Esophagus squamous epithelium (tissue), 5 donors: ENCODE results near the gene ANKS1A. TPM values are rescaled to one million over a fixed set of nuclear protein-coding genes. Genes with fewer than 3 reads are reported as not detected.
A peak's percentile ranks its signal among the peaks of the same experiment; 100 is the strongest.

Source experiments
- DNase-seq: peaks from one replicate; lab custom pipeline; 2025; lab: John Stamatoyannopoulos, UW
- H3K27ac ChIP-seq, 4 donors: fragments of 200-600 bp; sonication (generic); one replicate each; pipeline ENCODE4 v1.5.1; 2016 to 2019; ENCODE audit warnings: mild to moderate bottlenecking in 1 of 4
- H3K27me3 ChIP-seq, 4 donors: fragments of 200-600 bp; sonication (generic); 1 replicate in 3 of 4; 2 replicates in 1 of 4; pipeline versions ENCODE4 v1.5.1 to v1.6.0; 2017 to 2021; ENCODE audit warnings: antibody characterized with exemption in 1 of 4
- H3K36me3 ChIP-seq, 3 donors: fragments of 200-600 bp; sonication (generic); one replicate each; pipeline ENCODE4 v1.5.1; 2016 to 2019
- H3K4me1 ChIP-seq, 3 donors: fragments of 200-600 bp; sonication (generic); one replicate each; pipeline ENCODE4 v1.5.1; 2017 to 2019
- H3K4me3 ChIP-seq, 4 donors: fragments of 200-600 bp; sonication (generic); 1 replicate in 3 of 4; 2 replicates in 1 of 4; pipeline ENCODE4 v1.5.1; 2016 to 2019; ENCODE audit warnings: mild to moderate bottlenecking in 2 of 4, moderate library complexity in 1 of 4
- H3K9me3 ChIP-seq, 3 donors: fragments of 200-600 bp; sonication (generic); one replicate each; pipeline ENCODE4 v1.5.1; 2016 to 2019
- POLR2A ChIP-seq, 4 donors: fragments of 450-650 bp; IDR thresholded peaks; one replicate each; pipeline ENCODE4 v1.6.1; 2017; ENCODE audit warnings: antibody characterized with exemption in 4 of 4, mild to moderate bottlenecking in 4 of 4, moderate library complexity in 3 of 4
- WGBS, 2 donors: methylation state at CpG; one replicate each; pipeline ENCODE4 v1.1.5; 2018; 5-methylcytosine and 5-hydroxymethylcytosine counted together
- intact Hi-C: fragments of 100-400 bp; cut with DNase I; formaldehyde crosslinking; loops from one replicate; pipeline ENCODE4 v1.15.0; 2022
- total RNA-seq, 4 donors: library from RNA; depleted of rRNA; stranded (reverse); fragments of >200 nt; gene quantifications; one replicate each; pipeline ENCODE4 v1.1.0, GENCODE V29; 2016
- TF ChIP-seq, protein P1 (sequence below), 6 experiments: fragments of 450-650 bp in 4 of 6; fragments of 200-600 bp in 2 of 6; sonication (generic) in 2 of 6; IDR thresholded peaks; one replicate each; pipeline ENCODE4 v1.5.1; 2016 to 2019; ENCODE audit warnings: antibody characterized with exemption in 6 of 6, mild to moderate bottlenecking in 4 of 6, moderate library complexity in 4 of 6
- donor health status: DM: yes; HTN: yes; CAD: no.

ANKS1A gene
- total RNA-seq, 4 donors from 2014 or later = 12.6 to 27.1 (median 17.5) TPM

DNA sequence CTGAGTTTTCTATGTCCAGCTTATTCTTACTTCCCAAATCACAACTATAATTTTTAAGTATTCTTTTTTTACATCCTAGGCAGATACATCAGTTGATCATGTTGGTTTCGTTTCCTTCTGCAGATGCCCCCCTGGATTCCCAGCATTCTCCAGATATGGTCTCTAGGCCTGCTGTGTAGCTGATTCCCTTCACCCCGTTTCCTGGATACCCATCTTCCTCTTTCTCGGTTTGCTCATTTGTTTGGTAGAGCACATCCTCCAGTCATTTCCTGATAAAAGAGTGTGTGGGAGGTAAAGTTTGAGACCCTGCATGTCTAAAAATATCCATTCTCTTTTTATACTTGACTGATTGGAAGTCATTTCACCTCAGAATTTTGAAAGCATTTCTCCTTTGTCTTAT is 66.4 kb downstream of the ANKS1A start:
- Histone ChIP-seq H3K27ac (no peak overlapping the region), H3K9me3 (no peaks in the 10 kb centered on the region), H3K4me1 (peaks cover 0 to 35% (median 0%) of the 10 kb centered on the region in 3 donors), H3K27me3 (no peaks in the 10 kb centered on the region), H3K4me3 (no peak overlapping the region), H3K36me3 (peaks cover 0 to 3% (median 0%) of the 10 kb centered on the region in 3 donors)
- WGBS, 2 donors = 46 to 61% methylated on average over 3 of the region's 3 CpGs
- DNase-seq = no peak
- intact Hi-C loops = no loop called here
- TF ChIP-seq, protein P1, sequence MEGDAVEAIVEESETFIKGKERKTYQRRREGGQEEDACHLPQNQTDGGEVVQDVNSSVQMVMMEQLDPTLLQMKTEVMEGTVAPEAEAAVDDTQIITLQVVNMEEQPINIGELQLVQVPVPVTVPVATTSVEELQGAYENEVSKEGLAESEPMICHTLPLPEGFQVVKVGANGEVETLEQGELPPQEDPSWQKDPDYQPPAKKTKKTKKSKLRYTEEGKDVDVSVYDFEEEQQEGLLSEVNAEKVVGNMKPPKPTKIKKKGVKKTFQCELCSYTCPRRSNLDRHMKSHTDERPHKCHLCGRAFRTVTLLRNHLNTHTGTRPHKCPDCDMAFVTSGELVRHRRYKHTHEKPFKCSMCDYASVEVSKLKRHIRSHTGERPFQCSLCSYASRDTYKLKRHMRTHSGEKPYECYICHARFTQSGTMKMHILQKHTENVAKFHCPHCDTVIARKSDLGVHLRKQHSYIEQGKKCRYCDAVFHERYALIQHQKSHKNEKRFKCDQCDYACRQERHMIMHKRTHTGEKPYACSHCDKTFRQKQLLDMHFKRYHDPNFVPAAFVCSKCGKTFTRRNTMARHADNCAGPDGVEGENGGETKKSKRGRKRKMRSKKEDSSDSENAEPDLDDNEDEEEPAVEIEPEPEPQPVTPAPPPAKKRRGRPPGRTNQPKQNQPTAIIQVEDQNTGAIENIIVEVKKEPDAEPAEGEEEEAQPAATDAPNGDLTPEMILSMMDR (IDR thresholded peaks at IDR 0.05) = no peak
- TF ChIP-seq POLR2A (IDR thresholded peaks at IDR 0.05) = no peak

DNA sequence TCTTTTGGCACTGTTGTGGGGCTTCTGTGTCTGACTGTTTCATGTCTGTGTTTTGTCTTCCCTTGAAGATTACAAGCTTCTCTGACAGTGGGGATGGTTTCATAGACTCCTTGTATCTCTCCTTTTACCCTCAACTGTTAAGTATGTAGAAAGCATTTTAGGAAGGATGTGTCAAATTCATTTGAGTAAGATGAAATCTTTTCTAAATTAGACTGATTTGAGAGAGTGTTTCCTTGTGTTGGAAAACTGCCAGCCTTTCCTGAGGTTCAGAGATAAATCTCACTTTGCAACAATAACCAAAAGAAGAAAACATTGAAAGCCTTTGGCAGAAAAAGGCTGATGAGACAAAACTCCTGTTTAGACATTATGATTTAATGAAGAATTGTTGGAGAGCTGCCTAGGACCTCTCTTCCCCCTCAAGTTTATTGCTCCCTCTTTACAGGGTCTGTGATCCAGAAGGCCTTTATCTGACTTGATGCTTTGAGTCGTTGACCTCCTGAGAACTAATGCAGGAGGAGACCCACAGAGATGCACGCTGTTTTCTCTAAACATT is 68.3 kb downstream of the ANKS1A start:
- no peaks in the 10 kb centered on the region for H3K27me3 ChIP-seq
- DNase-seq = no peak
- no peaks in the 10 kb centered on the region for H3K9me3 ChIP-seq
- intact Hi-C loops = no loop called here
- H3K4me1 ChIP-seq = peaks cover 0 to 48% (median 0%) of the 10 kb centered on the region in 3 donors
- no peak overlapping the region for H3K4me3 ChIP-seq
- no peak for TF ChIP-seq POLR2A (IDR thresholded peaks at IDR 0.05)
- TF ChIP-seq, protein P1 (IDR thresholded peaks at IDR 0.05) = no peak
- WGBS, 2 donors = 56 to 65% methylated on average over 2 of the region's 2 CpGs
- H3K36me3 ChIP-seq = peaks cover 0 to 3% (median 0%) of the 10 kb centered on the region in 3 donors
- no peak overlapping the region for H3K27ac ChIP-seq

DNA sequence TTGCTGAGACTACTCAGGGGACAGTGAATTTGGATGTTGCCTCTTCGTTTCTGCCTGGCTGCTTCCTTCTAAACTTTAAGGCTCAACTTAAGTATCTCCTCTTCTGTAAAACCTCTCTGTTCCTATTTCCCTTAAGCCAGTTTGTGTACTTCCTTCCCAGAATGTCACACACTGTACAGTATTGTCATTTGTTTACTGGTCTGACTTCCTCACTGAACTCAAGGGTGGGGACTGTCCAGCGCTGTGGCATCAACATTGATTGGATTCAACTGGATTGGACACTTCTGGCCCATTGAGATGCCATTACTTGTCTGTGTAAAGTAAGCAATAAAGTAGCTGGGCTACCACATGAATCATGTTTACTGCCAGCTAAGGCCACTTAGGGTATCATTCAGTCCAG is 69.7 kb downstream of the ANKS1A start:
- H3K9me3 ChIP-seq = no peaks in the 10 kb centered on the region
- H3K4me1 ChIP-seq = peaks cover 0 to 39% (median 0%) of the 10 kb centered on the region in 3 donors
- H3K27ac ChIP-seq = peak overlapping the region in 1 of 4 donors; percentile 38
- H3K27me3 ChIP-seq = no peaks in the 10 kb centered on the region
- TF ChIP-seq POLR2A (IDR thresholded peaks at IDR 0.05) = no peak
- TF ChIP-seq, protein P1 (IDR thresholded peaks at IDR 0.05) = no peak
- peaks cover 0 to 3% (median 0%) of the 10 kb centered on the region in 3 donors for H3K36me3 ChIP-seq
- no peak overlapping the region for H3K4me3 ChIP-seq
- intact Hi-C loops = no loop called here
- no peak for DNase-seq
- 81 to 88% methylated on average over 2 of the region's 2 CpGs for WGBS, 2 donors

DNA sequence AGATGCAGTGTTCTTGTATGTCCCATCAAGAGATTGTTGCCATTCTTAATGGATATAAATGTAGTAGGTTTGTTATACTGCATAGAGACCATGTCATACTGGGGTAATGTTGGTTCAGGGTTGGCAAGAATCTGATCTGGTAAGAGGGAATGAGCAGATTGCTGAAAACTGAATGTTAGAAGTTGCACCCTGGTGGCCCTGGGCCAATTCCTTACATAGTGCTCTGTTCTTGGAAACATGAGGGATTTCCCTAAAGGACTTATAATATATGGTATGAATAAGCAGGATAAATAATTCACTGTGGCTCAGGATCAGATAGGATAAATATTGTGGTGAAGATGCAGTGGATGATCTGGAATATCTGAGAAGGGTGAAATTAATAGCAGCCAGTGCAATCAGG is 70.2 kb downstream of the ANKS1A start:
- Histone ChIP-seq H3K36me3 (peaks cover 0 to 3% (median 0%) of the 10 kb centered on the region in 3 donors), H3K27ac (peak overlapping the region in 1 of 4 donors; percentile 38), H3K4me3 (no peak overlapping the region), H3K27me3 (no peaks in the 10 kb centered on the region), H3K4me1 (peaks cover 0 to 44% (median 0%) of the 10 kb centered on the region in 3 donors), H3K9me3 (no peaks in the 10 kb centered on the region)
- intact Hi-C loops = no loop called here
- DNase-seq = no peak
- TF ChIP-seq, protein P1 (IDR thresholded peaks at IDR 0.05) = no peak
- TF ChIP-seq POLR2A (IDR thresholded peaks at IDR 0.05) = no peak

DNA sequence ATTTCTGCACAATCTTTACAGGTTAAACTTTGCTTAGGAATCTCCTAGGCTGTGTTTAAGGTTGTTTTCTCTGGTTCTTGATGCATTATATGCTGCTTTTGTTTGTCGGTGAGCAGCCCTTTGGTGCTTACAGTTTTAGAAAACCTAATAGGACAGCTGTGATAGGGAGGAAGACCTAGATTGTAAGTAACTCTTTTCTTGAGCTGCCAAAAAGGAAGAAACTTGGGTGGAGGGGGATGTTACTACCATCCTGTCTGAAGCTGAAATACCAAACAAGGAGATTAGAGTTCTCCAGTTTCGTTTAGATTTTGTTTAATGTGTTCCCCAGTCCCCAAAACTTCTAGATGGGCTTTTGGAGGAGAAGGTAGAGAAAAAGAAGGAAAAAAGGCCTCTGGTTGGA is 72.0 kb downstream of the ANKS1A start:
- 51 to 86% methylated on average over 2 of the region's 2 CpGs for WGBS, 2 donors
- intact Hi-C loops = no loop called here
- DNase-seq = no peak
- Histone ChIP-seq H3K4me1 (peaks cover 0 to 56% (median 0%) of the 10 kb centered on the region in 3 donors), H3K36me3 (no peaks in the 10 kb centered on the region), H3K9me3 (no peaks in the 10 kb centered on the region), H3K27me3 (no peaks in the 10 kb centered on the region), H3K4me3 (no peak overlapping the region), H3K27ac (peak overlapping the region in 2 of 4 donors; percentile 4 to 40)
- TF ChIP-seq, protein P1 (IDR thresholded peaks at IDR 0.05) = no peak
- no peak for TF ChIP-seq POLR2A (IDR thresholded peaks at IDR 0.05)
